IPS-18a (cell line): ENCODE measurements around the gene SLC39A8.

Experiments used
- H3K27ac ChIP-seq: one replicate; pipeline ENCODE4 v1.5.1; 2013; ENCODE audit warnings: low read length
- H3K27me3 ChIP-seq: one replicate; pipeline ENCODE4 v1.6.1; 2013; ENCODE audit warnings: mild to moderate bottlenecking, low read length; ENCODE audit not compliant: control insufficient read depth, insufficient read depth
- H3K36me3 ChIP-seq: one replicate; pipeline ENCODE4 v1.6.1; 2013; ENCODE audit warnings: low read depth, low read length; ENCODE audit not compliant: control insufficient read depth
- H3K4me1 ChIP-seq: one replicate; pipeline ENCODE4 v1.6.1; 2013; ENCODE audit warnings: low read depth, low read length; ENCODE audit not compliant: control insufficient read depth
- H3K4me3 ChIP-seq: one replicate; pipeline ENCODE4 v1.5.1; 2013; ENCODE audit warnings: low read length
- H3K9ac ChIP-seq: one replicate; pipeline ENCODE4 v1.6.1; 2013; ENCODE audit warnings: mild to moderate bottlenecking, low read length, moderate library complexity
- H3K9me3 ChIP-seq: one replicate; pipeline ENCODE4 v1.6.1; 2013; ENCODE audit warnings: low read depth, low read length; ENCODE audit not compliant: control insufficient read depth

SLC39A8 gene

DNA sequence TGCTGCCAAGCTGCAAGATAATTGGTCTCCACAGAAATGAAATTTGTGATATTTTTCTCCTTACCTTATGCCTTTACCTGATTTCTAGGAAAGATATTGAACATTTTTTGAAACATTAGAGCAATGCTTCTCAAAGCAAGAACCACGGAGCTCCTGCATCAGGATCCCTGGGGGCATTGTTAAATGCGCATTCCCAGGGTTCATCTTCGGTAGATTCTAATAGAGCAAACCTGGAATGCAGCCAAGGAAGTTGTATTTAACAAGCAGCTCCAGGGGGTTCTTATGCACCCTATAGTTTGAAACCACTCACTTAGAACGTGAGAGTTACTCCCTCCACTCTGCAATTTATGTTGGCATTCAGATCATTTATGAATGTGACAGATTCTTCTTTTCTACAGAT is 126.2 kb downstream of the SLC39A8 start:
- Histone ChIP-seq H3K9ac (no peak overlapping the region), H3K36me3 (no peaks in the 10 kb centered on the region), H3K4me3 (peak overlapping the region; percentile 19), H3K27ac (no peak overlapping the region), H3K9me3 (no peaks in the 10 kb centered on the region), H3K4me1 (peaks cover 17% of the 10 kb centered on the region), H3K27me3 (no peaks in the 10 kb centered on the region)

DNA sequence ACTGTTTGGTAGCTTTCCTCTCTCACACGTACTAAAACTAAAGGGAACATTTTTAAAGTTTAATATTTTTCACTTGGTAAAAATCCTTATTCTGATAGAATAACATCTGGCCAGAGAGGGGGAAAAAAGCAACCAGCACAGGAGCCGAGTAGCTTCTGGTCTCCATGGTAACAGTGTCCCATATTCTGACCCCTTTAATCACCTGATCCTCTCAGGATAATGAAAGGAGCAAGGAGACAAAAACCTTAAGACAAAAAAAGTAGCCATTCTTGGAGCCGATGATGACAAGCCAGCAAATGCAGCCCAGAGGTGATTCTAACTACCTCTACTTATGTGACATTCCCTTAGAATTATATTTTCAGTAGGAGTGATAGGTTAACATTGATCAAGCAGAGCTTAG is 126.6 kb downstream of the SLC39A8 start:
- H3K4me3 ChIP-seq, result peak overlapping the region; percentile 19
- no peak overlapping the region for H3K27ac ChIP-seq
- H3K36me3 ChIP-seq, result no peaks in the 10 kb centered on the region
- peaks cover 17% of the 10 kb centered on the region for H3K4me1 ChIP-seq
- H3K27me3 ChIP-seq, result no peaks in the 10 kb centered on the region
- H3K9me3 ChIP-seq, result no peaks in the 10 kb centered on the region
- H3K9ac ChIP-seq, result no peak overlapping the region

DNA sequence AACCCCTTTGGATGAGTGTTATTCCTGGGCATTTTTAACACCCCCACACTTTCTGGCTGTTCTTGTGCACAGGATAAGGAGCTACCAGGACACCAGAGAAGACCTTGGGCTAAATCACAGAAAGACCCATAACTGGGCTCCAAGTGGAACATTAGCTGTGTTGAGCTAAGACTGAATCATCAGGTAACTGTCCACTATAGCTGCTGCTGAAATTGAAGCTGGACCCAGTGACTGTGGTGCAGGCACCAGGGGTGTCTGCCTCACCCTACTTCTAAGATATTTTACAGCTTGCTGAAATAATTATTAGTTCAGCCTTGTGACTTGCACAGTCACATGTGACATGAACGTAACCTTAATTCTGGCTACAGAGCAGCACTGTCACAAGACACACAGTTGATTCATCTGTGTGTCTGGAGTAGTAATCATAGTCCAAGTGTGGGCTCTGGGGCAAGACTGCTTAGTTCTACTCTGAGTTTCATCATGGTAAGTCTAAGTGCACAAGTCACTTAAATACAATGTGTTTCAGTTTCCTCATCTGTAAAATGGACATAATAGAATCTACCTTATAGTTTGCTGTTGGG is 127.4 kb downstream of the SLC39A8 start:
- H3K36me3 ChIP-seq, result no peaks in the 10 kb centered on the region

DNA sequence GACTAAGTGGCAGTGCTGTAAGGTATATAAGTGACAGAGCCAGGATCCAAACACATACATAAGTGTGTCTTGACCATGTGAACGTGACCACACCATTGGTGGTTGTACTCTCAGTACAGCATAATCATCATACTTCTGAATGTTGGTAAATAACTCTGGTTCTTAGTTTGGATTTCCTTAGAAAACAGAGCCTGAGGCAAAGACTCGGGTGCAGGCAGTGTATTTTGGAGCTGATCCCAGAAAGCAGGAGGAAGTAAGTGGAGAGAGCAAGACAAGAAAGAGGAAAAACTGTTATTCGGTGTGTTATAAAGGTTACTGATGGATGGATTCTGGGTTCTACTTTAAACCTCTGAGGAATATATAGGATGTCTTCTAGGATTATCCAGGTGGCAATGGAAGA is 127.9 kb downstream of the SLC39A8 start:
- no peaks in the 10 kb centered on the region for H3K9me3 ChIP-seq
- H3K36me3 ChIP-seq, result no peaks in the 10 kb centered on the region
- H3K9ac ChIP-seq, result no peak overlapping the region
- H3K27me3 ChIP-seq, result no peaks in the 10 kb centered on the region
- H3K27ac ChIP-seq, result no peak overlapping the region
- H3K4me3 ChIP-seq, result no peak overlapping the region
- H3K4me1 ChIP-seq, result peaks cover 17% of the 10 kb centered on the region

More for the DNA sequence above, 127.4 kb downstream of the SLC39A8 start:
- no peak overlapping the region for H3K9ac ChIP-seq
- H3K9me3 ChIP-seq, result no peaks in the 10 kb centered on the region
- peaks cover 17% of the 10 kb centered on the region for H3K4me1 ChIP-seq
- H3K4me3 ChIP-seq, result no peak overlapping the region
- no peak overlapping the region for H3K27ac ChIP-seq
- H3K27me3 ChIP-seq, result no peaks in the 10 kb centered on the region

DNA sequence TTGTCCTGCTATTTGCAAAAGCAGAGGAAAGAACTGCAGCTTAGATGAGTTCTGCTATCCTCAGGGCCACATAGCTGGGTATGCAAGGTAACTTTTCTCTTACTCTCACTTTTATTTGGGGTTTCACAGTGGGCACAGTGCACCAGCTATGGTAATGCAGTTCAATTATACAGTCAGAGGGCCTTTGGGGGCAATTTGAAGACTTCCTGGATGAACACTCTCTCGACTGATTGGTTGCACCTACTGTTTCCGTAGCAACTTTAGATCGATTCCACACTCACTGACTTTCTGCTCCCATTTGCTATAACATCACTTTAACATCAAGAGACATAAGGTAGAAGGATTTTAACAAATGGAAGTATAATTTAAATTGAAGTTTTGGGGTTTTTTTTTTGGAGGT is 128.6 kb downstream of the SLC39A8 start:
- H3K9ac ChIP-seq, result no peak overlapping the region
- no peaks in the 10 kb centered on the region for H3K36me3 ChIP-seq
- H3K4me3 ChIP-seq, result no peak overlapping the region
- no peaks in the 10 kb centered on the region for H3K9me3 ChIP-seq
- peaks cover 17% of the 10 kb centered on the region for H3K4me1 ChIP-seq
- no peak overlapping the region for H3K27ac ChIP-seq
- no peaks in the 10 kb centered on the region for H3K27me3 ChIP-seq

DNA sequence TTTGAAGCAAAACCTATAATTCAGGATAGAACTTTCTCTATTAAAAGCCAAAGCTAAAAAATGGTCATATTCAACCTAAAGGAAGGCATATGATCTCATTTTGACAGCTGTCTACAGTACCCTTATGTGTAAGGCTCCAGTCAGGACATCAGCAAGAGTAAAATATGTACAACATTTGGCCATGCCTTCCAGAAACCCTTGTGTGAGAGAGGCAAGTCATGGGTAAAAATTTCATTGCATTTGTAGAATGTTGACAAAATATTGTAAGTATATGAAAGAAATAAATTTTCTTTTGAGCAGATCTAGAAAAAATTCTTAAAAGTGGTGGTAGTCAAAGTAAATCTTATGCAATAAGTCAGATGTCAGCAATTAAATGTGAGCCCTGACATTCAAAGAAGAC is 132.3 kb downstream of the SLC39A8 start:
- Histone ChIP-seq H3K9ac (no peak overlapping the region), H3K27me3 (no peaks in the 10 kb centered on the region), H3K4me1 (no peaks in the 10 kb centered on the region), H3K4me3 (no peak overlapping the region), H3K9me3 (no peaks in the 10 kb centered on the region), H3K27ac (no peak overlapping the region), H3K36me3 (no peaks in the 10 kb centered on the region)
